ENCODE data around the gene CUL9.
A peak's percentile ranks its signal among the peaks of the same experiment; 100 is the strongest.

Gene CUL9

DNA sequence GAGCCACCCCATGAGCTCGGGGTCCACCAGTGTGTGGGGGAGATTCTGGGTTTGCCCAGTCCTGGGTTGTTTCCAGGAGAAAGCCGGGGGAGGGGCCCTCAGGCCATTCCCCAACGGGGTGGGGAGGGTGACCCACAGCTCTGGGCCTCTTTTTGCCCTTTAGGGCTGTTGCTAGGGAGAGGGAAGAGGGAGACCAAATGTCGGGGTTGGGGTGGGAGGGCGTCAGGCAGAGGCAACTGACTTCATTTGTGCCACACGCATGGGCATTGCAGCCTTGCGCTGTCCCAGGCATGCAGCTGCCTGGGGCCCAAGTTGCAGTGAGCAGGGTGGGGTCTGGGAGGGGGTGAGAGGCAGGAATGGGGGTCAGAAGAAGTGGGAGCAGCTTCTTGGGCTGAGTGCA is 1.9 kb upstream of the CUL9 start:
- FAIRE-seq (no peak), DNase-seq (ENCODE audit: insufficient read length, low spot score) (no peak)
- TF ChIP-seq PAX5 (IDR thresholded peaks at IDR 0.05; ENCODE audit: insufficient read depth, low read length, severe bottlenecking) (no peak), POLR2A (IDR thresholded peaks at IDR 0.05; ENCODE audit: low read depth, low read length) (no peak; the same call in 1 of the 2 replicates), TAF1 (IDR thresholded peaks at IDR 0.05; ENCODE audit: low read depth, low read length) (no peak), POLR2AphosphoS5 (IDR thresholded peaks at IDR 0.05; ENCODE audit: low read depth, low read length) (no peak), SPI1 (IDR thresholded peaks at IDR 0.05; ENCODE audit: low read depth, low read length) (no peak), POU2F2 (IDR thresholded peaks at IDR 0.05; ENCODE audit: low read depth, low read length) (no peak)

DNA sequence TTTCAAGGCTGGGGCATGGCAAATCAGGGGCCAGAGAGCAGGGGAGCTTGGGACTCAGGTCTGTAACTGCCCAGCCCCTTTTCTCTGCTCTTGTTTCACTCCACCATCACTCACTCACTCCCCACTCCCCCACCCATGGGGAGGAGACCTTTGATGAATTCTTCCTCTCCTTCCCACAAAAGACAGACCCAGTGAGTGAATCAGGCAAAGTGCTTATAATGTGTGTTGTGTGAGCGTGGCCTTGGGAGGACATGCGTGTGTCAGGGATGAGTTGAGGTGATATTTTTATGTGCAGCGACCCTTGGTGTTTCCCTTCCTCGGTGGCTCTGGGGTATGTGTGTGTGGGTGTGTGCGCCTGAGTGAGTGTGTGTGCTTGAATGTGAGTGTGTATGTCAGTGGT is 1.0 kb upstream of the CUL9 start:
- 0 out of 2 replicates have a peak, but pooled peaks have one; percentile 9 for TF ChIP-seq POU2F2 (IDR thresholded peaks at IDR 0.05; ENCODE audit: low read depth, low read length)
- no peak; the same call in none of the 2 replicates for TF ChIP-seq POLR2AphosphoS5 (IDR thresholded peaks at IDR 0.05; ENCODE audit: low read depth, low read length)
- peak; percentile 66; the same call in 1 of the 2 replicates for TF ChIP-seq POLR2A (IDR thresholded peaks at IDR 0.05; ENCODE audit: low read depth, low read length)
- no peak for TF ChIP-seq PAX5 (IDR thresholded peaks at IDR 0.05; ENCODE audit: insufficient read depth, low read length, severe bottlenecking)
- peak; percentile 35 for FAIRE-seq
- DNase-seq (ENCODE audit: insufficient read length, low spot score): no peak

DNA sequence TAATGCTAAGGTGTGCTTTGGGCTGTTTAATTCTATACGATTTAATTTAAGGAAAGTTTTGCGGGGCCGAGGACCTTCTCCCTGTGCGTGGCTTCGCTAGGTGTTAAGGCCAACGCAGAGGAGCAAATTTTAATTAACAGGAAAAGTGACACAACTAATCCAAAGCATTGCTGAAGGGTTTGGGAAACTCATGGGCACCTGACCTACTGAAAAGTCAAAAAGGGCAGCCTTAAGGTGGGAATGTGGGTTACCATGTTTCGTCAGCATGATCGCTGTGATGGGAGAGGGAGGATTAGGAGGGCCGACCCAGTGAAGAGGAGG is 415 bp upstream of the CUL9 start:
- no peak for DNase-seq (ENCODE audit: insufficient read length, low spot score)
- no peak for FAIRE-seq
- TF ChIP-seq SPI1 (IDR thresholded peaks at IDR 0.05; ENCODE audit: low read depth, low read length) (no peak), POLR2AphosphoS5 (IDR thresholded peaks at IDR 0.05; ENCODE audit: low read depth, low read length) (no peak)

DNA sequence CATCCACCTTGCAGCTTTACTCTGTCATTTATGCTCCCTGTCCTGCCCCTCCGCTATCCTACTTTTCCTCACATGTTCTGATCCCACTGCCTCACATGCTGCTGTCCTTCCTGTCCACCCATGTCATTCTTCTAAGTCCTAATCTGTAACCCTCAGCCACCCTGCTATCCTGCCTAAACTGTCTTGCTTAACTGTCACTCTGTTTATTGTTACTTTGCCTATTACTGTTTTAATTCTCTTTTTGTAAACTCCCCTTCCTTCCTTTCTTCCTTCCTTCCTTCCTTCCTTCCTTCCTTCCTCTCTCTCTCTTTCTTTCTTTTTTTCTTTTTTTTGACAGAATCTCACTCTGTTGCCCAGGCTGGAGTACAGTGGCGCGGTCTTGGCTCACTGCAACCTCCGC is 1.4 kb downstream of the CUL9 start:
- FAIRE-seq (no peak), DNase-seq (ENCODE audit: insufficient read length, low spot score) (no peak)
- TF ChIP-seq TAF1 (IDR thresholded peaks at IDR 0.05; ENCODE audit: low read depth, low read length): no peak
- TF ChIP-seq POLR2A (IDR thresholded peaks at IDR 0.05; ENCODE audit: low read depth, low read length): no peak
- TF ChIP-seq POU2F2 (IDR thresholded peaks at IDR 0.05; ENCODE audit: low read depth, low read length): no peak

DNA sequence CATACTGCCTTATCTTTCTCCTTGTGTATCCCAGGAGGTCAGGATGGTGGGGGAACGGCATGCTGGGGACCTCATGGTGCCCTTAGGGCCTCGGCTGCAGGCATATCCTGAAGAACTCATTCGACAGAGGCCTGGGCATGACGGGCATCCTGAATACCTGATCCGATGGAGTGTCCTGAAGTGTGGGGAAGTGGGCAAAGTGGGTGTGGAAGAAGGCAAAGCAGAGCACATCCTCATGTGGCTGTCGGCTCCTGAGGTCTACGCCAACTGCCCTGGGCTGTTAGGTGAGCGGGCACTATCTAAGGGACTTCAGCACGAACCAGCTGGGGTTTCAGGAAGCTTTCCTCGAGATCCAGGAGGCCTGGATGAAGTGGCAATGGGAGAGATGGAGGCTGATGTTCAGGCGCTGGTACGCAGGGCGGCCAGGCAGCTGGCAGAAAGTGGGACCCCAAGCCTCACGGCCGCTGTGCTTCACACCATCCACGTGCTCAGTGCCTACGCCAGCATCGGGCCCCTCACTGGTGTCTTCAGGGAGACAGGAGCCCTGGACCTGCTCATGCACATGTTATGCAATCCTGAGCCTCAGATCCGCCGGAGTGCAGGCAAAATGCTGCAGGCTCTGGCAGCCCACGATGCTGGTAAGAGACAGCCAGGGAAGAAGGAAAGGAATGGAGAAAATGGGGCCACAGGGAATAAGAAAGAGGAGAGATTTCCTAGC is 2.4 kb downstream of the CUL9 start:
- no peak for FAIRE-seq
- TF ChIP-seq SPI1 (IDR thresholded peaks at IDR 0.05; ENCODE audit: low read depth, low read length): no peak
- TF ChIP-seq TAF1 (IDR thresholded peaks at IDR 0.05; ENCODE audit: low read depth, low read length): no peak
- no peak for TF ChIP-seq POLR2AphosphoS5 (IDR thresholded peaks at IDR 0.05; ENCODE audit: low read depth, low read length)
- TF ChIP-seq POLR2A (IDR thresholded peaks at IDR 0.05; ENCODE audit: low read depth, low read length): no peak
- no peak for TF ChIP-seq POU2F2 (IDR thresholded peaks at IDR 0.05; ENCODE audit: low read depth, low read length)
- TF ChIP-seq PAX5 (IDR thresholded peaks at IDR 0.05; ENCODE audit: insufficient read depth, low read length, severe bottlenecking): no peak
- no peak for DNase-seq (ENCODE audit: insufficient read length, low spot score)

DNA sequence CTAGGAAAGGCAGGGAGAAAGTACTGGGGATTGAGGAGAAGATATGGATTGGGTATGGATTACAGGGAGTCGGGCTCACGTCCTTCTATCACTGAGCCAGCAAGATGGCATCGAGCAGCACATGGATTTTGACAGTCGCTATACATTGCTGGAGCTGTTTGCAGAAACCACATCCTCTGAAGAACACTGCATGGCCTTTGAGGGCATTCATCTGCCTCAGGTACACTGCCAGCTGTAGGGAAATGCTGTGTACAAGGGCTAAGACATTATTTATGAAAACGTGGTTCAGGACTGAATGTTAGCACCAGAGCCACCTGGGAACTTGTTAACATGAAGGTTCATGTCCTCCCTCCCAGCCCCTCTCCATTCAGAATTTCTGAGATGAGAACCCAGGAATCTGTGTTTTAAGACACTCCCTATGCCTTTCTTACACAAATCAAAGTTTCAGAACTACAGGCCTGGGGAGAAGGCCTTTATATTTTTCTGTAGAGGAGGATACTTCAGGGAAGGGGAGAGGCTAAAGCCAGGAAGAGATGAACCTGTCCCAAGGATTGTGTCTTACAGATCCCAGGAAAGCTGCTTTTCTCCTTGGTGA is 3.5 kb downstream of the CUL9 start:
- TF ChIP-seq POLR2AphosphoS5 (IDR thresholded peaks at IDR 0.05; ENCODE audit: low read depth, low read length) (no peak), PAX5 (IDR thresholded peaks at IDR 0.05; ENCODE audit: insufficient read depth, low read length, severe bottlenecking) (no peak), SPI1 (IDR thresholded peaks at IDR 0.05; ENCODE audit: low read depth, low read length) (no peak), TAF1 (IDR thresholded peaks at IDR 0.05; ENCODE audit: low read depth, low read length) (no peak), POU2F2 (IDR thresholded peaks at IDR 0.05; ENCODE audit: low read depth, low read length) (no peak), POLR2A (IDR thresholded peaks at IDR 0.05; ENCODE audit: low read depth, low read length) (no peak)
- DNase-seq (ENCODE audit: insufficient read length, low spot score) (no peak), FAIRE-seq (no peak)

DNA sequence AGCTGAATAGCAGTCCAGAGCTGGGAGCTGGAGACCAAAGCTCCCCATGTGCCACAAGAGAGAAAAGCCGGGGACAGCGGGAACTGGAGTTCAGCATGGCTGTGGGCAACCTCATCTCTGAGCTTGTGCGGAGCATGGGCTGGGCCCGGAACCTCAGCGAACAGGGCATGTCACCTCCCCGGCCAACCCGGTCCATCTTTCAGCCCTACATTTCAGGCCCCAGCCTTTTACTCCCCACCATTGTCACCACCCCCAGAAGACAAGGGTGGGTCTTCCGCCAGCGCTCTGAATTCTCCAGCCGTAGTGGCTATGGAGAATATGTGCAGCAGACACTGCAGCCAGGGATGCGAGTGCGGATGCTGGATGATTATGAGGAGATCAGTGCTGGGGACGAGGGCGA is 4.0 kb downstream of the CUL9 start:
- DNase-seq (ENCODE audit: insufficient read length, low spot score) (no peak), FAIRE-seq (no peak)
- TF ChIP-seq PAX5 (IDR thresholded peaks at IDR 0.05; ENCODE audit: insufficient read depth, low read length, severe bottlenecking) (no peak), POLR2A (IDR thresholded peaks at IDR 0.05; ENCODE audit: low read depth, low read length) (no peak), TAF1 (IDR thresholded peaks at IDR 0.05; ENCODE audit: low read depth, low read length) (no peak), POU2F2 (IDR thresholded peaks at IDR 0.05; ENCODE audit: low read depth, low read length) (no peak), POLR2AphosphoS5 (IDR thresholded peaks at IDR 0.05; ENCODE audit: low read depth, low read length) (no peak), SPI1 (IDR thresholded peaks at IDR 0.05; ENCODE audit: low read depth, low read length) (no peak)

DNA sequence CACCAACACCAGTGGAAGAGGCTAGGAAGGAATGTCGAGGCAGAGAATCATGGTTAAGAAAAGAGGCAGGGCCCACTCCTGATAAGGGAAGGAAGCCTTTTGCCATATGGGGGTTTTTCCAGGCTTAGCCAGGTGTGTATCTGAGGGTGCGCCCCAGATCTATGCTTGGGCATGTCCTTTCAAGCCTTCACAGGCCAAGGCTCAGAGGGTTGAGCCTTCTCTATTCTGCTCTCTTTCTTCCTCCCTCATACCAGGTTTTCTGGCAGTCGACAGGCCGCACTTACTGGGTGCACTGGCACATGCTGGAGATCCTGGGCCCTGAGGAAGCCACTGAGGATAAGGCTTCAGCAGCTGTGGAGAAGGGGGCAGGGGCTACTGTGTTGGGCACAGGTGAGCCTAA is 4.7 kb downstream of the CUL9 start:
- TF ChIP-seq SPI1 (IDR thresholded peaks at IDR 0.05; ENCODE audit: low read depth, low read length) (no peak), POLR2A (IDR thresholded peaks at IDR 0.05; ENCODE audit: low read depth, low read length) (no peak), TAF1 (IDR thresholded peaks at IDR 0.05; ENCODE audit: low read depth, low read length) (no peak), POLR2AphosphoS5 (IDR thresholded peaks at IDR 0.05; ENCODE audit: low read depth, low read length) (no peak), PAX5 (IDR thresholded peaks at IDR 0.05; ENCODE audit: insufficient read depth, low read length, severe bottlenecking) (no peak), POU2F2 (IDR thresholded peaks at IDR 0.05; ENCODE audit: low read depth, low read length) (no peak)
- DNase-seq (ENCODE audit: insufficient read length, low spot score): no peak
- FAIRE-seq: no peak

DNA sequence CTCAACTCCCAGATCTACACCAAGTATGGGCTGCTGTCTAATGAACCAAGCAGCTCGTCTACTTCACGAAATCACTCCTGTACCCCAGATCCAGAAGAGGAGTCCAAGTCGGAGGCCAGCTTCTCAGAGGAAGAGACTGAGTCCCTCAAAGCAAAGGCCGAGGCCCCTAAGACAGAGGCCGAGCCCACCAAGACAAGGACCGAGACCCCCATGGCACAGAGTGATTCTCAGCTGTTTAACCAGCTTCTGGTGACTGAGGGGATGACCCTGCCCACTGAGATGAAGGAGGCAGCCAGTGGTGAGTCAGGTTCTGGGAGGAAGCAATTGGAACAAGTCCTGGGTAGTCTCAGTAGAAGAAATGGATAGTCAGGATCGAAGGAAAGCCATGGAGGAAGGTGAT is 5.8 kb downstream of the CUL9 start:
- no peak for FAIRE-seq
- TF ChIP-seq POU2F2 (IDR thresholded peaks at IDR 0.05; ENCODE audit: low read depth, low read length) (no peak), POLR2AphosphoS5 (IDR thresholded peaks at IDR 0.05; ENCODE audit: low read depth, low read length) (no peak), TAF1 (IDR thresholded peaks at IDR 0.05; ENCODE audit: low read depth, low read length) (no peak), PAX5 (IDR thresholded peaks at IDR 0.05; ENCODE audit: insufficient read depth, low read length, severe bottlenecking) (no peak), SPI1 (IDR thresholded peaks at IDR 0.05; ENCODE audit: low read depth, low read length) (no peak), POLR2A (IDR thresholded peaks at IDR 0.05; ENCODE audit: low read depth, low read length) (no peak)

DNA sequence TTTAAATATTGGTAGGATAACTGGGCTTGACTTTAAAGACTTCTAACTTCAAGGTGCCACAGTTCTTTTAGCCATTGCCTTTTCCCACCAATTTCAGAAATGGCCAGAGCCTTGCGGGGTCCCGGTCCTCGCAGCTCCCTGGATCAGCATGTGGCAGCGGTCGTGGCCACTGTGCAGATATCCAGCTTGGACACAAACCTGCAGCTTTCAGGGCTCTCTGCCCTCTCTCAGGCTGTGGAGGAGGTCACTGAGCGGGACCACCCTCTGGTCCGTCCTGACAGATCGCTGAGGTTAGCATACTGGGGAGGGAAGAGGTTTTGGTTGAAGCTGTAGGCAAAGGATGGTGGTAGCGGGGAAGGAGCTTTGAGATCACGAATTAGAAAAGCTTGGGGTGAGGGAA is 6.4 kb downstream of the CUL9 start:
- no peak for FAIRE-seq
- TF ChIP-seq POU2F2 (IDR thresholded peaks at IDR 0.05; ENCODE audit: low read depth, low read length) (no peak), POLR2AphosphoS5 (IDR thresholded peaks at IDR 0.05; ENCODE audit: low read depth, low read length) (no peak), TAF1 (IDR thresholded peaks at IDR 0.05; ENCODE audit: low read depth, low read length) (no peak), POLR2A (IDR thresholded peaks at IDR 0.05; ENCODE audit: low read depth, low read length) (no peak), SPI1 (IDR thresholded peaks at IDR 0.05; ENCODE audit: low read depth, low read length) (no peak), PAX5 (IDR thresholded peaks at IDR 0.05; ENCODE audit: insufficient read depth, low read length, severe bottlenecking) (no peak)
- no peak for DNase-seq (ENCODE audit: insufficient read length, low spot score)

More for the DNA sequence above, 5.8 kb downstream of the CUL9 start:
- DNase-seq (ENCODE audit: insufficient read length, low spot score): no peak
